Left renal cortex interstitium (tissue), 4 donors: ENCODE data around the gene STAB1. TPM values are rescaled to one million over a fixed set of nuclear protein-coding genes. Genes with fewer than 3 reads are reported as not detected.

Source experiments
- DNase-seq, 4 donors: peaks; one replicate each; pipeline ENCODE4 v3.0.0-alpha.2; 2013; ENCODE audit warnings: low read depth in 4 of 4, low spot score in 2 of 4, missing footprints in 1 of 4
- polyA plus RNA-seq, 4 donors: library from polyadenylated mRNA; unstranded; fragments of 120-200 nt; gene quantifications; one replicate each; pipeline ENCODE4 v1.2.1, GENCODE V29; 2013; ENCODE audit not compliant: insufficient read length in 4 of 4

Gene STAB1
- polyA plus RNA-seq, result 10 to 100 TPM; 31.2 to 44.5 (median 36.5) TPM

GRCh38 chr3:52494886-52495495 lies at the start of gene STAB1:
Gene STAB1, plus strand, starts transcription at chr3:52495338. Its CDS starts 76 bp downstream, at chr3:52495414.
- DNase-seq, result no peak

- DNase-seq, result no peak
Observed at GRCh38 chr3:52446042-52446441, 49.1 kb upstream of the STAB1 start.

DNA sequence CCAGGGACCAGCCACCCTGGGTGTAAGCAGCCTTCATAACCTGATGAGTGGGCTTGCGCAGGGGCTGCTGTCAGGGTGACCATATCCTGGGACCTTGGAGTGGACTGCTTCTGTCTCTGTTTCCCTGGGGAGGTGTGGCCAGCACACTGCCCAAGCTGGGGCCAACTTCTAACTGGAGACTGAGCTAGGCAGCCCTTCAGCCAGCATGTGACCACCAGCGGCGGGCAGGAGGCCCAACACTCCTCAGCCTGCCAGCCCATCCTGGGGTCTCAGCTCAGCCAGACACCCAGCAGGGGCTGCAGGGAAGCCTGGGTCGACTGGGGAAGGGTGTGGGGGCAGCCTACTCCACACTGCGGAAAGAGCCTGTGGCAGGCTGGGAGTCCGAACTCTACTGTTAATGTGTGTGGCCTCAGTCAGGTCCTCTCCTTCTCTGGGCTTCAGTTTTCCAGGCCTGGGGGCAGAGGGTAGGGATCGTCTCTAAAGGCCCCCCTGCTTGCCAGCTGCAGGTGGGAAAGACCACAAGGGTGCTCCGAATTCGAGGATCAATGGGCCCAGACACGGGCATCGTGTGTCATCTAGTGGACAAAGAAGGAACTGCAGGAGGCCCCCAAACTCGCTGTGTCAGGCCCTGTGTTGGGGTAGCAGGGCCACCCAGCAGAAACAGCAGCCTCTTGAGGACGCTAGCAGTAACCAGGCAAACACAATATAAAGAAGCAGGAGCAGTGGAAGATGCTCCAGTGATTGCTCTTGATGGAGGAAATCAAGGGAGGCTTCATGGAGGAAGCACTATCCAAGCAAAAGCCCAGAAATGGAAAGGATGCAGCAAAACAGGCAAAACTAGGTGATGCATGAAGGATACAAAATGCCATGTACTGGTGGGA lies 48.3 kb upstream of the STAB1 start:
- no peak for DNase-seq

- DNase-seq, result no peak
Observed at GRCh38 chr3:52447512-52448355, 47.4 kb upstream of the STAB1 start.

DNA sequence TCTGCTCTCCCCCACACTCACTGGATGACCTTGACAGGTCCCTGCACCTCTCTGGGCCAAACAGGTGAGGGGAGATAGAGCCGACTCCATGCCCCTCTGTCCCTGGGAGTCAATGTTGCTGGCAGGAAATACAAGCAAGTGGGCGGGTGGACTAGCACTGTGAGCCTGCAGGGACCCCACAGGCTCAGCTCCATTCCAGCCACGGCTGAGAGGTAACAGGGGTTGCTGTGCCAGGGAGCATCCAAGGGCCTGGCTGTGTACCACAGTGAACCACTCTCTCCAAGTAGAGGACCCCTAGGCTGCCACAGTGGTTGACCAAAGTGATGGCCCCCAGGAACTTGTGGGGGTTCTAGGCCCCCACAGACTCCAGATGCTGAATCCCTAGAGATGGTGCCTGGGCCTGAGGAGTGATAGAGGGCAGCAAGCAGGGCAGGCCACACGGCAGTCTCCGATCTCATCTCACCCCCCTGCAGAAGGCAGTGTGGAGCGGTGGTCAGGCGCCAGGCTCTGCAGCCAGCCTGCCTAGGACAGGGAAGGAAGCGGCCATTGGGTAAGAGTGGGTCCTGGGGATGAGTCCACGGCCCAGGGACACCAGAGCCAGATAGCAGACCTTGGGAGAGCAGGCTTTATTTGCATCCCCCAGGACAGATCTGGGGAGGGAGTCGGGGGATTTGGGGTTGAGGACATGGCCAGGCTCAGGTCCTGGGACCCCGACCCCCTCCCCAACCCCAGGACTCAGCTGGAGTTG lies 44.5 kb upstream of the STAB1 start:
- DNase-seq, result no peak

GRCh38 chr3:52451237-52452083 lies 43.7 kb upstream of the STAB1 start:
- DNase-seq, result no peak

- no peak for DNase-seq
Observed at GRCh38 chr3:52452126-52452525, 43.0 kb upstream of the STAB1 start.

- no peak for DNase-seq
Observed at GRCh38 chr3:52452570-52453221, 42.4 kb upstream of the STAB1 start.

DNA sequence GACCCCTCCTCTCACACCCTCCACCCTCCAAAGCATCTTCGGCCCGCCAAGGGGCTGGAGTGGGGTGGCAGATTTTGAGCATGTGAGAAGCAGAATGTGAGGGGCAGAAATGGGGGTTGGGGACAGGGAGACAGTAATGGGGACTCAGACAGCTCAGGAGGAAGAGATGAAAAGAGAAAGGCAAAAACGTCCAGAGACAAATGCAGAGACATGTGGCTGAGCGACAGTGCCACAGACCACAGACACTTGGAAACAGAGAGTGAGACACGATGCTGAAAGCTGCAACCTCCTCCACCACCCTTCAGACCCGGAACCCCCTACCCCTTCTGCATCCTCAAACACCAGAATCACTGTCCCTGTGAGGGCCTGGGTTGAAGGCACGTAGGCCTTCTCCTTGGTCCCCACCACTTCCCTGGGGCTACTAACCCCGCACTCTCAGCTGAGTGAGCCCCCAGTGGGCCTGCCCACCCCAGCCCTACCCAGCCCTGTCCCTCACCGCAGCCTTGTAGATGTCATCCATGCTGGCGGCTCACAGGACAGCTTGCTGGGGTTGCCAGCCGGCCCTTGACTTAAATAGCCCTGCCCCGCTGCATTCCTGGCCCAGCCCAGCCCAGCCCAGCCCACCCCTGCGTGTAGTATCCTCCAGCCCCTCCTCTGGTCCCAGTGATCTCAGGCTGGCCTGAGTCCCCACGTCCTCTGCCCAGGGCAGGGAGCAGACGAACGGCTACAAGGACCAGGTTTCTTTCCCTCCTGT lies 41.5 kb upstream of the STAB1 start, which contains the start of gene TNNC1:
Gene TNNC1, minus strand, starts transcription at position 546 of the 754 bp plus-strand sequence. Its CDS starts 26 bp downstream, at position 520.
- no peak for DNase-seq

- DNase-seq, result no peak
Observed at GRCh38 chr3:52454250-52454937, 40.7 kb upstream of the STAB1 start.

DNA sequence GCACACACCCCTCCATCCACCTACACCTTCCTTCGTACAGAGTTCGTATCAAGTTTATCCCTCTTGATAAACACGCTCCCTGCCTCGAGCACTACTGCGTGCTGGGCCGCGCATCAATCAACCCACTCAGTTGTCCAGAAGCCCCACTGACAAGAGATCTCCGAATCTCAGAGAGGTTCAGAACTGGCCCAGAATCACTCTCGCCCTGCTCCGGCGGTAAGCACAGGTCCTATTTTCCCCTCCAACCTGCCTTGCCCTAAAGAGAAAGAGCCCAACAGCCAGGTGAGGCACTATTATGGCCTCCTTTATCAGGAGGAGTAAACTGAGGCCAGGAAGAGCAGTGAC lies 40.2 kb upstream of the STAB1 start:
- DNase-seq, result no peak

GRCh38 chr3:52455283-52456168 lies 39.6 kb upstream of the STAB1 start, which contains the start of gene NISCH:
Gene NISCH, plus strand, starts transcription at chr3:52455604. Its CDS starts 38 bp downstream, at chr3:52455642.
- DNase-seq, result peak in 1 of 4 donors; percentile 59

- no peak for DNase-seq
Observed at GRCh38 chr3:52456169-52456799, 38.9 kb upstream of the STAB1 start.

DNA sequence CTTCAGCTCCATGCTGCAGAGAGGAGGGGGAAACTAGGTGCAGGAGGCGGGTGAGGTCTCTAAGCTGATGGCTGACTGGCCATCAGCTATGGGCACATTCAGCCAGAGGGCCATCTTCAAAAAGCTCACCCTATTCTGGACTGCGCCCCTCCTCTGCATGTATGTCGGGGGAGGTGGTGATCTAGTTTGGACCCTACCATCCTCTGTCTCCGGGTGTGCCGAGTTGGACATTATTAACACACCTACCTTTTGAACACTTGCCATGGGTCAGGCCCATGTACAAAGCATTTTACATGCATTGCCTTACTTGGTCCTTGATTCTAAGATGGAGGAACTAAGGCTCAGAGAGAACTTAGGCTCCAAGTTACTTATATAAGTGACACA lies 38.3 kb upstream of the STAB1 start:
- DNase-seq, result no peak

DNA sequence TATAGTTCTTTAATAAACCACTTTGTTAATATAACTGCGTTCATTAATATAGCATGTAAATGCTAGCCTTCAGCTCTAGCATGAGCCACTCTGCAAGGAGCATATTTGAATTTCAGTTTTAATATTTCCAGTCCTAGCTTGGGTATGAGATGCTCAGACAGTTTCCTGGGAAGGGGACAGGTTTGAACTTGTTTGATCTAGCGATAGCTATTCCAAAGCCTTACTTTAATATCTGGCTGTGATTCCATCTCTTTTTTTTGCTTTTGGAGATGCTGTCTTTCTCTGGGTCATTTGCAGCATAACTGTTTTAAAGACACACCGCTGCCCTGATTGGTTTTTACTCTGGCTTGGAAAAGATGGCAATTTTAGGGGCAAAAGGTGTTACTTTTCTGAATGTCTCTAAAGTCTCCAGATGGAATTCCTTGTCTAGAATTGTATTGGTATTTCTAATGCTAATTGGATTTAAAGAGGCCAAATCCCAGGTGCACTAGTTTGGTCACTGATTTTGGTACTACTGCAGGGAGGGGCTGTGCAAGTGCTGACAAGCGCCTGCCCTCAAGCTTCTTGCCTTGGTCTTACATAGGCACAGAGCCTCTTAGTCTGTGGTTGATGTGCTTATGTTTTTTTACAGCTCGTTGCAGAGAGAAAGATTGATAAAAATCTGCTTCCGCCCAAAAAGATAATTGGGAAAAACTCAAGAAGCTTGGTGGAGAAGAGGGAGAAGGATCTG lies 36.9 kb upstream of the STAB1 start:
- no peak for DNase-seq
